Measurements from ENCODE around the gene SIRPD. TPM values are rescaled to one million over a fixed set of nuclear protein-coding genes. Genes with fewer than 3 reads are reported as not detected.

Gene SIRPD
- total RNA-seq, 1 experiment from 2014 or later = not detected

DNA sequence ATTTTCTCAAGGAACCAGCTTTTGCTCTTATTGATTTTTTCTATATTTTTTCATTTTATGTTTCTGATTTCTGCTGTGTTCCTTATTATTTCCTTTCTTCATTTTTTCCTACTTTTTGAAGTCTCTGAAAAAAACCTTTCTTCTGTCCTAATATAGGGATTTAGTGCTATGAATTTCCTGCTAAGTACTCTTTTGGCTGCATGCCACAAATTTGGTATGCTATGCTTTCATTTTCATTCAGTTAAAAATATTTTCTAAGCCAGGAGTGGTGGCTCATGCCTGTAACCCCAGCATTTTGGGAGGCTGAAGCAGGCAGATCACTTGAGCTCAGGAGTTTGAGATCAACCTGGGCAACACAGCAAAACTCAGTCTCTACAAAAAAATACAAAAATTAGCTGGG, 30.6 kb downstream of the SIRPD start:
- H3K4me1 Mint-ChIP-seq (ENCODE audit: insufficient read depth, unreplicated experiment) = no peaks in the 10 kb centered on the region
- POLR2A ChIA-PET = no interaction called here
- intact Hi-C loops (cut with micrococcal nuclease) = no loop called here
- no TSS peak for BruUV-seq (replicated peaks)
- no peaks in the 10 kb centered on the region for H3K27me3 Mint-ChIP-seq (ENCODE audit: insufficient read depth, unreplicated experiment)
- H3K9me3 Mint-ChIP-seq (ENCODE audit: unreplicated experiment) = peaks cover 8% of the 10 kb centered on the region
- no peak for DNase-seq (ENCODE audit: unreplicated experiment)
- CTCF ChIA-PET = interaction anchor here (0.6 to 2.4 kb wide), 5 partner anchors 17 to 245 kb away, joined by 3 to 16 read pairs (median 6); no protein-coding TSS in a partner anchor
- H3K27ac Mint-ChIP-seq (ENCODE audit: low read depth, unreplicated experiment) = no peak overlapping the region
- TF ChIP-seq, protein P1, sequence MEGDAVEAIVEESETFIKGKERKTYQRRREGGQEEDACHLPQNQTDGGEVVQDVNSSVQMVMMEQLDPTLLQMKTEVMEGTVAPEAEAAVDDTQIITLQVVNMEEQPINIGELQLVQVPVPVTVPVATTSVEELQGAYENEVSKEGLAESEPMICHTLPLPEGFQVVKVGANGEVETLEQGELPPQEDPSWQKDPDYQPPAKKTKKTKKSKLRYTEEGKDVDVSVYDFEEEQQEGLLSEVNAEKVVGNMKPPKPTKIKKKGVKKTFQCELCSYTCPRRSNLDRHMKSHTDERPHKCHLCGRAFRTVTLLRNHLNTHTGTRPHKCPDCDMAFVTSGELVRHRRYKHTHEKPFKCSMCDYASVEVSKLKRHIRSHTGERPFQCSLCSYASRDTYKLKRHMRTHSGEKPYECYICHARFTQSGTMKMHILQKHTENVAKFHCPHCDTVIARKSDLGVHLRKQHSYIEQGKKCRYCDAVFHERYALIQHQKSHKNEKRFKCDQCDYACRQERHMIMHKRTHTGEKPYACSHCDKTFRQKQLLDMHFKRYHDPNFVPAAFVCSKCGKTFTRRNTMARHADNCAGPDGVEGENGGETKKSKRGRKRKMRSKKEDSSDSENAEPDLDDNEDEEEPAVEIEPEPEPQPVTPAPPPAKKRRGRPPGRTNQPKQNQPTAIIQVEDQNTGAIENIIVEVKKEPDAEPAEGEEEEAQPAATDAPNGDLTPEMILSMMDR (IDR thresholded peaks at IDR 0.05; ENCODE audit: unreplicated experiment) = no peak
- no peak overlapping the region for H3K4me3 Mint-ChIP-seq (ENCODE audit: unreplicated experiment)
- H3K36me3 Mint-ChIP-seq (ENCODE audit: insufficient read depth, unreplicated experiment) = no peaks in the 10 kb centered on the region

DNA sequence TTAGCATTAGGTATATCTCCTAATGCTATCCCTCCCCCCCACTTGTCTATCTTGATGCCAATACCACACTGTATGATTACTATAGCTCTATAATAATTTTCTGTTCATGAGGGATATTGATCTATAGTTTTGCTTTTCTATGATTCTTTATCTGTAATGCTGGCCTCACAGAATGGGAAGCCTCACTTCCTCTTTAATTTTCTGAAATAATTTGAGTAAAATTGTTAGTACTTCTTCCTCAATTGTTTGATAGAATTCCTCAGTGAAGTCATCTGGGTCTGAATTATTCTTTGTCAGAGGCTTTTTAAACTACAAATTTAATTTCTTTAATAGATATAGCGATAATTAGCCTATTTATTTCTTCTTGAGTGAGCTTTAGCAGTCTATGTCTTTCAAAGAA, 31.2 kb downstream of the SIRPD start:
- no peaks in the 10 kb centered on the region for H3K27me3 Mint-ChIP-seq (ENCODE audit: insufficient read depth, unreplicated experiment)
- H3K36me3 Mint-ChIP-seq (ENCODE audit: insufficient read depth, unreplicated experiment) = no peaks in the 10 kb centered on the region
- H3K4me3 Mint-ChIP-seq (ENCODE audit: unreplicated experiment) = no peak overlapping the region
- BruUV-seq (replicated peaks) = no TSS peak
- H3K4me1 Mint-ChIP-seq (ENCODE audit: insufficient read depth, unreplicated experiment) = no peaks in the 10 kb centered on the region
- H3K9me3 Mint-ChIP-seq (ENCODE audit: unreplicated experiment) = peaks cover 8% of the 10 kb centered on the region
- CTCF ChIA-PET = interaction anchor here (0.6 to 1.8 kb wide), 3 partner anchors 13 to 24 kb away, joined by 3 to 8 read pairs (median 3); no protein-coding TSS in a partner anchor
- TF ChIP-seq, protein P1 (IDR thresholded peaks at IDR 0.05; ENCODE audit: unreplicated experiment) = no peak
- intact Hi-C loops (cut with micrococcal nuclease) = no loop called here
- POLR2A ChIA-PET = interaction anchor here (0.6 kb wide), 1 partner anchor 136 kb away, joined by 3 read pairs; no protein-coding TSS in a partner anchor
- no peak for DNase-seq (ENCODE audit: unreplicated experiment)
- no peak overlapping the region for H3K27ac Mint-ChIP-seq (ENCODE audit: low read depth, unreplicated experiment)

DNA sequence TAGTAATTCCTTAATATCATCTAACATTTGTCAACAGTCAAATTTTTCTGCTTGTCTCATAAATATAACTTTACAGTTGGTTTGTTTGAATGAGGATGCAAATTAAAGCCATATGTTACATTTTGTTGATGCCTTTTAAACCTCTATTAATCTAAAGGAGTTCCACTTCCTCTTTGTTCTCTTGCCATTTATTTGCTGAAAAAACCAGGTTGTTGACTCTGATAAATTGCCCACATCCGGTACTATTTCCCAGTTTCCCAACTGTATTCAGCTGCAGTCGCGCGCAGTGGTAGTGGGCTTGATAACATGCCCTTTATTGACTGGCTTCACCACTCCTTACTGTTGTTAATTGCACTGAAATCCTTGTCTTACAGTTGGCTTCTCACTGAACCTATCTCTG, 33.5 kb downstream of the SIRPD start:
- Mint-ChIP-seq H3K27ac (ENCODE audit: low read depth, unreplicated experiment) (no peak overlapping the region), H3K4me3 (ENCODE audit: unreplicated experiment) (no peak overlapping the region), H3K27me3 (ENCODE audit: insufficient read depth, unreplicated experiment) (no peaks in the 10 kb centered on the region), H3K4me1 (ENCODE audit: insufficient read depth, unreplicated experiment) (no peaks in the 10 kb centered on the region), H3K9me3 (ENCODE audit: unreplicated experiment) (peaks cover 8% of the 10 kb centered on the region), H3K36me3 (ENCODE audit: insufficient read depth, unreplicated experiment) (no peaks in the 10 kb centered on the region)
- POLR2A ChIA-PET = no interaction called here
- no TSS peak for BruUV-seq (replicated peaks)
- TF ChIP-seq, protein P1 (IDR thresholded peaks at IDR 0.05; ENCODE audit: unreplicated experiment) = no peak
- DNase-seq (ENCODE audit: unreplicated experiment) = no peak
- CTCF ChIA-PET = interaction anchor here (1.0 kb wide), 1 partner anchor 253 kb away, joined by 4 read pairs; no protein-coding TSS in a partner anchor
- intact Hi-C loops (cut with micrococcal nuclease) = no loop called here

DNA sequence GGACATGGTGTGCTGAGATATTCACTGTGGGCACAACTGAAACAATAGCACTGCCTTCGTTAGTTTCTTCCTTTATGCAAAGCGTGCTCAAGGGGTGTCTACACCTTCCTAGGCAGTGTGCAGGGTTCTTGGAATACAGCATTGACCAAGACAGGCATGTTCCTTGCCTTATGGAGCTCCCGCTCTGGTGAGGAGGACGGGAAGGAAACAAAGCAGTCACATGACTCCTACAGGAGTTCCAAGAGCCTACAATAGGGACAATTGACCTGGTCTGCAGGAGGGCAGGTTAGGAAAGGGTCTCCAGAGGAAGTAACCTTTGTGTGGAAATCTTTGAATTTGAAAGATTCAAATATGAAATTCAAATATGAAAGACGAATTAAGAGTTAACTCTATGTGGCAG, 40.5 kb downstream of the SIRPD start:
- H3K4me3 Mint-ChIP-seq (ENCODE audit: unreplicated experiment) = no peak overlapping the region
- no peaks in the 10 kb centered on the region for H3K27me3 Mint-ChIP-seq (ENCODE audit: insufficient read depth, unreplicated experiment)
- TF ChIP-seq, protein P1 (IDR thresholded peaks at IDR 0.05; ENCODE audit: unreplicated experiment) = no peak
- intact Hi-C loops (cut with micrococcal nuclease) = no loop called here
- DNase-seq (ENCODE audit: unreplicated experiment) = no peak
- H3K4me1 Mint-ChIP-seq (ENCODE audit: insufficient read depth, unreplicated experiment) = no peaks in the 10 kb centered on the region
- H3K36me3 Mint-ChIP-seq (ENCODE audit: insufficient read depth, unreplicated experiment) = no peaks in the 10 kb centered on the region
- BruUV-seq (replicated peaks) = no TSS peak
- POLR2A ChIA-PET = interaction anchor here (0.5 to 1.2 kb wide), 2 partner anchors 50 to 218 kb away, joined by 3 read pairs; partner anchors contain the start of gene NSFL1C
- H3K27ac Mint-ChIP-seq (ENCODE audit: low read depth, unreplicated experiment) = no peak overlapping the region
- H3K9me3 Mint-ChIP-seq (ENCODE audit: unreplicated experiment) = no peaks in the 10 kb centered on the region
- CTCF ChIA-PET = interaction anchor here (1.0 kb wide), 2 partner anchors 9 to 13 kb away, joined by 5 to 6 read pairs; no protein-coding TSS in a partner anchor
